NCI-H1105 (cell line): ENCODE results near the gene COA8.

ENCODE experiments used
- DNase-seq: peaks from one replicate; lab custom pipeline; 2025; lab: John Stamatoyannopoulos, UW

Gene COA8

GRCh38 chr14:103548463-103549351, 14.1 kb upstream of the COA8 start:
- DNase-seq: no peak

GRCh38 chr14:103549361-103550311, 13.1 kb upstream of the COA8 start:
- DNase-seq: no peak

- DNase-seq: no peak
Measured at GRCh38 chr14:103550451-103551337, 12.1 kb upstream of the COA8 start.

- DNase-seq: no peak
Measured at GRCh38 chr14:103551338-103551762, 11.4 kb upstream of the COA8 start.

- no peak for DNase-seq
Measured at GRCh38 chr14:103552011-103552845, 10.5 kb upstream of the COA8 start.

GRCh38 chr14:103552846-103553210, 9.9 kb upstream of the COA8 start:
- DNase-seq: no peak

- no peak for DNase-seq
Measured at GRCh38 chr14:103555559-103556337, 7.0 kb upstream of the COA8 start.

- DNase-seq: no peak
Measured at GRCh38 chr14:103556946-103557758, 5.6 kb upstream of the COA8 start.

GRCh38 chr14:103558071-103558882, 4.5 kb upstream of the COA8 start:
- DNase-seq: no peak

- DNase-seq: no peak
Measured at GRCh38 chr14:103559766-103560165, 3.0 kb upstream of the COA8 start.

GRCh38 chr14:103560691-103561090, 2.1 kb upstream of the COA8 start:
- no peak for DNase-seq

GRCh38 chr14:103561381-103562178, 1.2 kb upstream of the COA8 start:
- no peak for DNase-seq

- no peak for DNase-seq
Measured at GRCh38 chr14:103562179-103562428, 656 bp upstream of the COA8 start.

- DNase-seq: no peak
Measured at GRCh38 chr14:103563226-103563620, 463 bp downstream of the COA8 start.

GRCh38 chr14:103563844-103564505, 1.2 kb downstream of the COA8 start:
- no peak for DNase-seq

GRCh38 chr14:103568952-103569351, 6.2 kb downstream of the COA8 start:
- DNase-seq: no peak

- no peak for DNase-seq
Measured at GRCh38 chr14:103569408-103569807, 6.6 kb downstream of the COA8 start.
